ENCODE measurements around the gene AKAP6.

AKAP6 gene

GRCh38 chr14:32623300-32624093, 294.4 kb downstream of the AKAP6 start:
- DNase-seq (ENCODE audit: low read depth) = no peak

DNA sequence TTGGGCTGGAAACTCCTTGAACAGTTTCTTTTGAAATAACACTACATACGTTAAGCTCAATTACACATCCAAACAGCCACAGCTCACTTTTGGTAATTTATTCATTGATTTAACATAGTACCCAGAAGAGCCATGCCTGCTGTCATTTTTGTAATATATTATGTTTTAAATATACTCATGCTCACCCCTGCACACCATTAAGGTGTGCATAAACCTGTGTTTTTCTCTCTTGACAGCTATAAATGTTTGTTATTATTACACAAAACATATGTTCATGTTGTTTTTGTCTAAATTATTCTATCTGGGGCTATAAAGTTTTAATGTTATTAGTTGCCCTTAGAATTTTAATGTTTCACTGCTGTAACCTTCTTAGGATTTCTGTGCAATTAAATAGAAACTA, 296.1 kb downstream of the AKAP6 start:
- no peak for DNase-seq (ENCODE audit: low read depth)

DNA sequence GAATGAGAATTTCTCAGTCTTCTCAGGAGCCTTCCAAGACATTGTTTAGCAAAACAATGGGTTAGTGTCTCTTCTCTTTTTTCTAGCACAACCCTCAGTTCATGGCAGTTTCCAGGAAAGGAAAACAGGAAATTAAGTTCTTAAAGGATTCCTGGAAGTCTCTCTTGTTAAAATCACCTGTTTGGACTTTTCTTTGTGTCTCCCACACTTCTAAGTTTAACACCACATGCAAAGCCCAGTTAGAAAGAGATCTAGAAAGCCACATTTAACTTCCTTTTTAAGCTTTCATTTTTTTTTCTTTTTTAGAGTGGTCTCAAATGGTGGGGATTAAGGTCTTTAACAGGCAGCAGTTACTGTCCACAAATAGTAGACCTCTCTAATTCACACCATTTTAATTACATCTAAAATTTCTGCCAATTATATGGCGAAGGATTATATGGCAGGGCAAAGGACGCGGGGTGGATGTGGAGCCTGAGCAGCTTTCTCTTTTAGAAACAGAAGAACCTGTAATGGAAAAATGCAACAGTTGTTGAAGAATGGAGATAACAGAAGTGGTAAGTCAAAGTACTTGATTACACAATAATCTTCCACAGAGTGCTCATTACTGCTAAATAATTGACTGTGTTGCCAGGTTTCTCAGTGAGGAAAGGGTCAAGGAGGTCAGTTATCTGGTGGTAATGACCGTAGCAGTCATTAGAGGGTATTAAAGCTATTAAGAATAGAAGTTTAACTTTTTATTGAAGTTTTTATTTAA, 298.6 kb downstream of the AKAP6 start:
- no peak for DNase-seq (ENCODE audit: low read depth)

- no peak for DNase-seq (ENCODE audit: low read depth)
Measured at GRCh38 chr14:32629236-32629635, 300.1 kb downstream of the AKAP6 start.

DNA sequence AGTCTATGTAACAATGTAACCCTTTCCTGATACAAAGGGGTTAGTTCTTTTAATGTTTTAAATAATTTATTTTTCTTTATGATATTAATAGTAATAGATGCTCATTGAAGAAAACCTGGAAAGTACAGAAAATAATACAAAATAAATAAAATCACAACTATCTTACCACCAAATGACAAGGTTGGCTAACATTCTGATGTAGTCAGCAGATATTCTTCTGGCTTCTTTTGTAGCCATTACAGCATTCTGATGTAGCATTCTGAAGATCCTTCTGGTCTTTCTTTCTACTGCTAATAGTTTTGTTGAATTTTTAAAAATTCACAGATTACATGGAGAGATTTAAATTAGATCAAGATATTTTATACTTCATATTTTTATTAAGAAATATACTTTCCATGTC, 301.6 kb downstream of the AKAP6 start:
- no peak for DNase-seq (ENCODE audit: low read depth)

- no peak for DNase-seq (ENCODE audit: low read depth)
Measured at GRCh38 chr14:32633224-32633859, 304.2 kb downstream of the AKAP6 start.

GRCh38 chr14:32633930-32634329, 304.8 kb downstream of the AKAP6 start:
- no peak for DNase-seq (ENCODE audit: low read depth)

GRCh38 chr14:32635061-32635719, 306.1 kb downstream of the AKAP6 start:
- DNase-seq (ENCODE audit: low read depth) = no peak

- no peak for DNase-seq (ENCODE audit: low read depth)
Measured at GRCh38 chr14:32637582-32637981, 308.5 kb downstream of the AKAP6 start.

DNA sequence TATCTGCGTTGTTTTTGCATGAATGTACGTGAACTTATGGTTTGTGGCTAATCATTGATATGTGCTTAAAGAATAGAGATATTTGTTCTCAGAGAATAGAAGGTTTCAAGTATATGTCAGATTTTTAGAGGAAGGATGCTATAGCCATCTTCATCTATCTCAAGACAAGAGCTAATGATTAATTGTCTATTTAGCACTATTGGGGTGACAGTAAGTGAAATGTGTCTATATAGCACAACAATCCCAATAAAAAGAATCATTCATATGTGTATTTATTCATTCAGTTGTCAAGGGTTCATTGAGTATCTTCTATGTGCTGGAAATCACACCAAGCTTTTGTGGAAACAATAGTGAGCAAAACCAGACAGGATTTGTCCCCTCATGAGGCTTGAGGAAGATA, 310.1 kb downstream of the AKAP6 start:
- DNase-seq (ENCODE audit: low read depth) = no peak

DNA sequence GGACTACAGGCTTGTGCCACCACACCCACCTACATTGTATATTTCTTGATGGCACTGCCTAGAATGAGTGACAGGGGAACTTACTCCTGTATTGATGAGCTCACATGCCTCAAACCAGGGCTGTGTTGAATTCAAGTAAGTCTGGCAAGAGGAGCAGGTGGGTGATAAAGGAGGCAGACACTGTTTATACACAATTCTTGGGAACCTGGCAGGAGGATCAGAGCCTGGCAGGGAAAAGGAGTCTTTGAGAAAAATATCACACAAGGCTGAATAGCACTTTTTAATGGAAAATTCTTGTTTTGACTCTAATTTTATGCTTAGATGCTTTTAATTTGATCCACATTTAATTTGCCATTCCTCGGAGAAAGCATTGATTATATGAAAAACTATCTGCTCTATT, 316.5 kb downstream of the AKAP6 start:
- no peak for DNase-seq (ENCODE audit: low read depth)

DNA sequence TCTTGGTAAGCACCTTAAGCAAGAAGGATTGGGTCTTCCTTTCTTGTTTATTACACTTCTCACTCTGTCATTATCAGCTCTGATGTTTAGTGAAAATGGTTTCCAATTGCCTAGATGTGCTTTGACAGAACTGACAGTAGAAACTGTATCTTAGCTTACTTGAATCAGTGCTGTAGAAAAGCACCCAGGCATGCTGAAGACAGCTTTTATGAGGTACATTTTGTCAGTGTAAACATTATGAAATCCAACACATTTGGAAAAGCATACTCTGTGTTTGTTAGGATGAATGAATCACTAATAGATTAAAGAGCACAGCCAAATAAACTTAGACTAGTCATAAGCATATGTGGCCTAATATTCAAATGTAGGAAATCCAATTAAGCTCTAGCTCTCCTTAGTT, 319.3 kb downstream of the AKAP6 start:
- no peak for DNase-seq (ENCODE audit: low read depth)

GRCh38 chr14:32650030-32650429, 320.9 kb downstream of the AKAP6 start:
- DNase-seq (ENCODE audit: low read depth) = no peak

DNA sequence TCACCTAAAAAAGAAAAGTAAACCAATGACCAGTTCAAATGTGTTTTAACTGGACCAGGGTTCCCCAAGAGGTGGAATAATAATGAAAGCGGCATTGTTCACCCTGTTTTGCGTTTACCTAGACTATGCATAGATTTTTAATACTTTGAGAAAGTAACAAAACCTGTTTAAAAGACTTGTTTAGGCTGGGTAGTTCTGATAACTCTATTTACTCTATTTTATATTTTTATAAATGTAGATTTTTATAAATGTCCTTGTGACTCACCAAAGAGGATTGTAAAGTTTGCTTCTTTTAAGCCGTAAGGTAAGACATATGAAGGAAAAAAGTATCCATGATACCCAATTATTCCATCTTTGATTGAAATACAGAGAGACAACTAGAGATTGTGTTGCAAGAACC, 321.6 kb downstream of the AKAP6 start:
- DNase-seq (ENCODE audit: low read depth) = no peak

GRCh38 chr14:32654106-32654505, 325.0 kb downstream of the AKAP6 start:
- DNase-seq (ENCODE audit: low read depth) = no peak

DNA sequence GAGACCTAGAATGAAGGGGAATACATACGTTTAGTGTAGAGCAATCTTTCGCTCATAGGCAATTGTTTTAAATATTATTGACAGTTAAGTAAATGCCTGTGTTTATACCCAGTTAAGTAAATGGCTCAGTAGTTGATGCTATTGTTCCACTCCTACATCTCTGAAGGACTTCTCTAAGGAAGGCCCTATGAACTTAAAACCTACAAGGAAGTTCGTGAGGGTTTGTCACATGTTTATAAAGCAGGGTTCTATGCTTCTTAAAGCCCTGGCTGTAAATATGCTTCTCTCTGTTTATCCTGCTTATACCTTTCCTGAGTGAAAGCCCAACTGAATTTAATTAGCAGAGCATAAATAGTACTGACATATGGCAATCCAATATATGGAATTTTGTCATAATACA, 327.5 kb downstream of the AKAP6 start:
- DNase-seq (ENCODE audit: low read depth) = no peak

- no peak for DNase-seq (ENCODE audit: low read depth)
Measured at GRCh38 chr14:32657081-32657480, 328.0 kb downstream of the AKAP6 start.

DNA sequence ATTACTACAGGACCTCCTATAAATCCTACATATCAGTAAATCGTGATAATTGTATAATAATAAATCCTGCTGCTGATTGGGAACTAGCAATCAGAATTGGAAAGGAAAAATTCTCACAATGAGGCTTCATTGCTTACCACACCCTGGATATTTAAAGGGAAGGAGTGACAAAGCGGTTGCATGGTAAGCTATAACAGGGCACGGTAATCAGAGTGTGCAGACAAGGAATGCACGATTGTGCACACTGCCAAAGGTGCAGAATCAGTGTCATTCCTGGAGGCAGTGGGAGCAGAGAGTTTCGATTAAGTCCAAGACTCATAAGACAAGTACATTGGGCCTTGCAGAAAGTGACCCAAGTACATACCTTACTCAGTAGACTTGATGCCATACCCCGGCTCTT, 332.1 kb downstream of the AKAP6 start:
- DNase-seq (ENCODE audit: low read depth) = no peak

GRCh38 chr14:32662211-32662610, 333.1 kb downstream of the AKAP6 start:
- no peak for DNase-seq (ENCODE audit: low read depth)

DNA sequence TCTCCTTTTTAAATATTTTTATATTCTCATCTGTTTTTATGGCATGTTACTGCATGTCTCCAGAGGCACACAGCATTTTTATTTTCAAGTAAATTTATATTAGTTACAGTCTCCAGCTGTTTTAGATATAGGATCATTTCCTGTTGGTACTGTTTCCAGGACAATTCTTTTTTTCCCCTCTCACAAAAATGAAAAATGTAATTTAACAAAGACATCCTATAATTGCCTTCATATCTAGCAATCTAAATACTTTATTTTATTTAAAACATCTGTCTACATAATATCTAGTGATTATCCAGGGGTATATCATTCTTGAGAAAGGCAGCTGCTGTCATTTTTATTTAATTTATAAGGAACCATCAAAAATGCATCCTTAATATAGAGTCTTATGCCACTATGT, 337.2 kb downstream of the AKAP6 start:
- DNase-seq (ENCODE audit: low read depth) = no peak

GRCh38 chr14:32667287-32667686, 338.2 kb downstream of the AKAP6 start:
- DNase-seq (ENCODE audit: low read depth) = no peak

DNA sequence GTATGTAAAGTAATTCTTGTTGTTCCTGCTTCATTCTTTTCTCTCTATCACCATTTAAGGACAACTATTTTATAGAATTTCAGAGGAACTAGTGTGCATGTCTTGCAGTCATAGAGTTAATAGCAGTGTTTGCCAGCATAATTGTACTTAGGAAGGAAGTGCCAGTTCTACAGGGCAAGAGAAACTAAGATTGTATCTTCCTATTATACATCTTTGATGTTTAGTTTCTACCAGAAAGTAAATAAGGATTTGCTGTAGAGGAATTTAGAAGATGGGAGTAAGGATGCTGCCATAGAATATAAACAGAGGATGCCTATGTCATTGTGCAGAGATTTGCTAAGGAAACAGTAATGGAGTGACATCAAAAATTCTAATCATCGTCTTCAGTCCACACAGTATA, 338.7 kb downstream of the AKAP6 start:
- DNase-seq (ENCODE audit: low read depth) = no peak

- no peak for DNase-seq (ENCODE audit: low read depth)
Measured at GRCh38 chr14:32669391-32669790, 340.3 kb downstream of the AKAP6 start.

Data from stimulated activated CD8-positive, alpha-beta memory T cell treated with anti-CD3 and anti-CD28 coated beads, Interleukin-12 subunit alpha, Interleukin-12 subunit beta, amount 100 ng/mL, for 1 hour (primary cell).